ENCODE measurements around the gene THOC6. TPM values are rescaled to one million over a fixed set of nuclear protein-coding genes. Genes with fewer than 3 reads are reported as not detected.

The THOC6 gene
- total RNA-seq, 1 donor from 2014 or later = 62.4 TPM

DNA sequence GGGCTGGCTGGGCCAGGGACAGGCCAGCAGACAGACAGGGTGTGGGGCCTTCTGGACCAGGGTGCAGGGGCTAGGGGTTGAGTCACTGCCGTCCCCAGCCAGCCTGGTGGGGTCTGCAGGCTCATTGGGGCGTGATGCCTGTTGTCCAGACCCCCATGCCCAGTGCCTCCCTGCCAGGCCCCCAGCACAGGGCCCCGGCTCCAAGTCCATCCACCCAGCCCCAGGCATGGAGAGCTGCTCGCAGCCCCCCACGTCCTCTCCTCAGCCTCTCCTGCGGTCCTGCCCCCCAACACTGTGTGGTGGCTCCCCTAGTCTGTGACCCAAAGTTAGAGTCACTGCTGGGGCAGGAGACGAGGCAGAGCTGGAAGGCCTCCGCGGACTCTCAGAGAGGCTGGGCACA is 36.5 kb upstream of the THOC6 start:
- Mint-ChIP-seq H3K4me3 (no peak overlapping the region), H3K27ac (no peak overlapping the region), H3K36me3 (no peaks in the 10 kb centered on the region), H3K27me3 (ENCODE audit: low read depth) (peaks cover 2% of the 10 kb centered on the region), H3K4me1 (peaks cover 34% of the 10 kb centered on the region), H3K9me3 (no peaks in the 10 kb centered on the region)
- TF ChIP-seq, protein P1, sequence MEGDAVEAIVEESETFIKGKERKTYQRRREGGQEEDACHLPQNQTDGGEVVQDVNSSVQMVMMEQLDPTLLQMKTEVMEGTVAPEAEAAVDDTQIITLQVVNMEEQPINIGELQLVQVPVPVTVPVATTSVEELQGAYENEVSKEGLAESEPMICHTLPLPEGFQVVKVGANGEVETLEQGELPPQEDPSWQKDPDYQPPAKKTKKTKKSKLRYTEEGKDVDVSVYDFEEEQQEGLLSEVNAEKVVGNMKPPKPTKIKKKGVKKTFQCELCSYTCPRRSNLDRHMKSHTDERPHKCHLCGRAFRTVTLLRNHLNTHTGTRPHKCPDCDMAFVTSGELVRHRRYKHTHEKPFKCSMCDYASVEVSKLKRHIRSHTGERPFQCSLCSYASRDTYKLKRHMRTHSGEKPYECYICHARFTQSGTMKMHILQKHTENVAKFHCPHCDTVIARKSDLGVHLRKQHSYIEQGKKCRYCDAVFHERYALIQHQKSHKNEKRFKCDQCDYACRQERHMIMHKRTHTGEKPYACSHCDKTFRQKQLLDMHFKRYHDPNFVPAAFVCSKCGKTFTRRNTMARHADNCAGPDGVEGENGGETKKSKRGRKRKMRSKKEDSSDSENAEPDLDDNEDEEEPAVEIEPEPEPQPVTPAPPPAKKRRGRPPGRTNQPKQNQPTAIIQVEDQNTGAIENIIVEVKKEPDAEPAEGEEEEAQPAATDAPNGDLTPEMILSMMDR (IDR thresholded peaks at IDR 0.05; ENCODE audit: unreplicated experiment) = no peak
- DNase-seq (ENCODE audit: low spot score in 2 of 2, unreplicated experiment in 2 of 2) = no peak

DNA sequence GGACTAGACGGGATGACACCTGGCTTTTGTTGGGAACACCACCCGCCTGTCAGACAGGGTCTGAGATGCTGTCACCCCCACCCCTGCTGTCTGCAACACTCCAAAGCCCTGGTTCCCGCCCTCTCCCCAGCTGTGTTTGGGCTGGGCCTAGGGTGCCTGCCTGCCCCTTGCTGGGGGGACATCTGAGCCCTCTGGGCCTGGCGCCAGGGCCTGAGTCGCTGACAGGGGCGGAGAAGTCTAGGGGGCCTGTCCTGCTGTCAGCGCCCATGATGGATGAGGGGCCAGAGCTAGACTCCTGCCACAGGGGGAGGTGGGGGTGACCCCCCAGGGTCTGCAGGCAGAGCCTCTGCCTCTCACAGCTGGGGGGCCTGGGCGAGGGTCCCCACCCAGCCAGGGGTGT is 36.0 kb upstream of the THOC6 start:
- DNase-seq (ENCODE audit: low spot score in 2 of 2, unreplicated experiment in 2 of 2) = no peak
- H3K27ac Mint-ChIP-seq = no peak overlapping the region
- TF ChIP-seq, protein P1 (IDR thresholded peaks at IDR 0.05; ENCODE audit: unreplicated experiment) = no peak
- H3K4me3 Mint-ChIP-seq = no peak overlapping the region
- peaks cover 2% of the 10 kb centered on the region for H3K27me3 Mint-ChIP-seq (ENCODE audit: low read depth)
- H3K9me3 Mint-ChIP-seq = no peaks in the 10 kb centered on the region
- no peaks in the 10 kb centered on the region for H3K36me3 Mint-ChIP-seq
- H3K4me1 Mint-ChIP-seq = peaks cover 32% of the 10 kb centered on the region

DNA sequence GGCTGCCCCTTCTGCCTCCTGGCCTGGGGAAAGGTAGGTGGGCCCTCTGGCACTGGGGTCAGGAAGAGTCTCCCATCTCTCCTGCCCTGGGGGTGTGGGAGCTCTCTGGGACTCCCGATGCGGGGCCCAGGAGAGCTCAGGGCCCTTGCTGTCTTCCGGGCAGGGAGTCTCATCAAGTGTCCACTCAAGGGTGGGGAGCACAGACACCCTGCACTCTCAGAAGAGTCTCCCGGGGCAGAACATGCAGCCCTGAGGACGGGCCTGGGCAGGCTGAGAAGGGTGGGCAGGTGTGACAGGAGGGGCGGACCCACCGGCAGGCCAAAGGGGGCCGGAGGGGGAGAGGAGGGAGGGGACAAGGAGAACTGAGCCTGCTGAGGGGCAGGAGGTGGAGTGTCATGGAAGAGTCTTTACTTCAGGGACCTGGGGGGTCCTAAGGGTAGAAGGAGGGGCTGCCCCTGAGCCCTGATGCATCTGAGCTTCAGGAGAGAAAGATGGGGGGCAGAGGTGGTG is 35.2 kb upstream of the THOC6 start:
- DNase-seq (ENCODE audit: low spot score in 2 of 2, unreplicated experiment in 2 of 2) = no peak
- TF ChIP-seq, protein P1 (IDR thresholded peaks at IDR 0.05; ENCODE audit: unreplicated experiment) = no peak
- peaks cover 32% of the 10 kb centered on the region for H3K4me1 Mint-ChIP-seq
- no peaks in the 10 kb centered on the region for H3K9me3 Mint-ChIP-seq
- H3K27ac Mint-ChIP-seq = peak overlapping the region; percentile 39
- no peak overlapping the region for H3K4me3 Mint-ChIP-seq
- no peaks in the 10 kb centered on the region for H3K36me3 Mint-ChIP-seq
- peaks cover 2% of the 10 kb centered on the region for H3K27me3 Mint-ChIP-seq (ENCODE audit: low read depth)

DNA sequence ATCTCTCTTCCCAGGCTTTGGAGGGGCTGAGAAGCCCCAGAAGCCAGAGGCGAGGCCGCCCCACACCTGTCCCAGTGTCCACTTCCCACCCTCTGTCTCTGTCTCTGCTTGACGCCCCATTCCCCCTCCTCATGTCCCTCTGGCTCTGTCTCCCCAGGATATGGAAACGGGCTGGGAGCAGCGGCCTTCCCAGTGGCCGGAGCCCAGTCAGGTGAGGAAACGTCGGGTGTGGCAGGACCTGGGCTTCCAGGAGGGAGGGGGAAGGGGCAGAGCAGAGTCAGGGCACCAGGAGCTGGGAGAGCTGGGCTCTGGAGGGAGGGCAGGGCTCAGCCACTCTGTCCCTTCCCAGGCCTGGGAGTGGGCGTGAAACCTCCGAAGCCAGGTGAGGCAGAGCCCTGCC is 32.9 kb upstream of the THOC6 start:
- Mint-ChIP-seq H3K27me3 (ENCODE audit: low read depth) (no peaks in the 10 kb centered on the region), H3K27ac (no peak overlapping the region), H3K4me1 (peaks cover 32% of the 10 kb centered on the region), H3K4me3 (no peak overlapping the region), H3K36me3 (no peaks in the 10 kb centered on the region), H3K9me3 (no peaks in the 10 kb centered on the region)
- DNase-seq (ENCODE audit: low spot score in 2 of 2, unreplicated experiment in 2 of 2) = no peak
- TF ChIP-seq, protein P1 (IDR thresholded peaks at IDR 0.05; ENCODE audit: unreplicated experiment) = no peak

DNA sequence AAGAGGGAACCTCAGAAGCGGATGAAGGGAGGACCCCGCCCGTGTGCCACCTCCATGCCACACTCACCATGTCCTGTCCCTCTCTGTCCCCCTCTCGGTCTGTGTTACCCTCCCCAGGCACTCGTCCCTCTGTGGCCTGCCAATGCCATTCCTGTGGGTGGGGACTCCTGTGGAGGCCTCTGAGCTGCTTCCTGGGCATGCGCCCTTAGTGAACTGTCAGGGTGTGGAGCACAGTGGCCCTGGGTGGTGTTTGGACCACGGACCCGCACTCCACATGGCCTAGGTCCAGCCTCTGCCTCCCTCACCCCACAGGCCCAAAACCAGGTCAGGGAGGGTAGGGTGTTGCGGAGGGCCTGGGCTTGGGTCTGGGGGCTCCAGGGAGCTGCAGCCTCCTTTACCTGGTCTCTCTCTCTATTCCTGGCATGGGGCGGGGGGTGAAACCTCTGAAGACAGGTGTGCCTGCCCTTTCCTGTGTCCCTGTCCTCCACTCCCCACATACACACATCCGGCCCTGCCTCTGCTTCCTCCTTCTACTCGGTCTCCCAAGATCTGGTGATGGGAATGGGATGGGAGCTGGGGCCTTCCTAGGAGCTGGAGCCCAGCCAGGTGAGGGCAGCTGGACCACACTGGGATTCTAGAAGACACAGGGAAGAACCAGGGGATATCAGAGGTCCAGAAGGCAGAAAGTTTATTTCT is 32.1 kb upstream of the THOC6 start:
- no peaks in the 10 kb centered on the region for H3K9me3 Mint-ChIP-seq
- H3K36me3 Mint-ChIP-seq = no peaks in the 10 kb centered on the region
- H3K27ac Mint-ChIP-seq = no peak overlapping the region
- no peaks in the 10 kb centered on the region for H3K27me3 Mint-ChIP-seq (ENCODE audit: low read depth)
- H3K4me3 Mint-ChIP-seq = no peak overlapping the region
- peaks cover 30% of the 10 kb centered on the region for H3K4me1 Mint-ChIP-seq
- TF ChIP-seq, protein P1 (IDR thresholded peaks at IDR 0.05; ENCODE audit: unreplicated experiment) = no peak
- DNase-seq (ENCODE audit: low spot score in 2 of 2, unreplicated experiment in 2 of 2) = no peak

Measured in mesothelial cell of epicardium (in vitro differentiated cells).